GM23338 (cell line): ENCODE results near the gene CDC27.
"Not testable (repeated sequence)": the region's sequence is repeated elsewhere in the genome, so short reads cannot be mapped to it uniquely, and the experiment has no call there.

Experiments
- EZH2 ChIP-seq: fragments of 200-600 bp; sonication (generic); IDR thresholded peaks from one replicate; pipeline ENCODE4 v1.8.0; 2017; ENCODE audit warnings: antibody characterized with exemption, mild to moderate bottlenecking, low read depth; ENCODE audit not compliant: unreplicated experiment
- POLR2AphosphoS5 ChIP-seq: IDR thresholded peaks from 2 replicates; pipeline ENCODE4 v1.6.1; 2016; ENCODE audit warnings: antibody characterized with exemption, low read depth
- TF ChIP-seq, protein P1 (sequence below), 2 experiments: fragments of 200-600 bp in 1 of 2; sonication (generic) in 1 of 2; conservative IDR thresholded peaks; 2 replicates each; pipeline versions ENCODE4 v1.5.1 to v1.6.1; 2016 to 2017; ENCODE audit warnings: antibody characterized with exemption in 2 of 2, low read depth in 2 of 2, mild to moderate bottlenecking in 2 of 2, moderate library complexity in 1 of 2
- TF ChIP-seq, protein P2 (sequence below): IDR thresholded peaks from one replicate; pipeline ENCODE4 v1.6.1; 2018; ENCODE audit warnings: antibody characterized with exemption; ENCODE audit not compliant: unreplicated experiment

- TF ChIP-seq, protein P1, sequence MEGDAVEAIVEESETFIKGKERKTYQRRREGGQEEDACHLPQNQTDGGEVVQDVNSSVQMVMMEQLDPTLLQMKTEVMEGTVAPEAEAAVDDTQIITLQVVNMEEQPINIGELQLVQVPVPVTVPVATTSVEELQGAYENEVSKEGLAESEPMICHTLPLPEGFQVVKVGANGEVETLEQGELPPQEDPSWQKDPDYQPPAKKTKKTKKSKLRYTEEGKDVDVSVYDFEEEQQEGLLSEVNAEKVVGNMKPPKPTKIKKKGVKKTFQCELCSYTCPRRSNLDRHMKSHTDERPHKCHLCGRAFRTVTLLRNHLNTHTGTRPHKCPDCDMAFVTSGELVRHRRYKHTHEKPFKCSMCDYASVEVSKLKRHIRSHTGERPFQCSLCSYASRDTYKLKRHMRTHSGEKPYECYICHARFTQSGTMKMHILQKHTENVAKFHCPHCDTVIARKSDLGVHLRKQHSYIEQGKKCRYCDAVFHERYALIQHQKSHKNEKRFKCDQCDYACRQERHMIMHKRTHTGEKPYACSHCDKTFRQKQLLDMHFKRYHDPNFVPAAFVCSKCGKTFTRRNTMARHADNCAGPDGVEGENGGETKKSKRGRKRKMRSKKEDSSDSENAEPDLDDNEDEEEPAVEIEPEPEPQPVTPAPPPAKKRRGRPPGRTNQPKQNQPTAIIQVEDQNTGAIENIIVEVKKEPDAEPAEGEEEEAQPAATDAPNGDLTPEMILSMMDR (conservative IDR thresholded peaks at IDR 0.05; ENCODE audit: low read depth in 2 of 2): not testable (repeated sequence)
- TF ChIP-seq EZH2, POLR2AphosphoS5: not testable (repeated sequence)
- TF ChIP-seq, protein P2, sequence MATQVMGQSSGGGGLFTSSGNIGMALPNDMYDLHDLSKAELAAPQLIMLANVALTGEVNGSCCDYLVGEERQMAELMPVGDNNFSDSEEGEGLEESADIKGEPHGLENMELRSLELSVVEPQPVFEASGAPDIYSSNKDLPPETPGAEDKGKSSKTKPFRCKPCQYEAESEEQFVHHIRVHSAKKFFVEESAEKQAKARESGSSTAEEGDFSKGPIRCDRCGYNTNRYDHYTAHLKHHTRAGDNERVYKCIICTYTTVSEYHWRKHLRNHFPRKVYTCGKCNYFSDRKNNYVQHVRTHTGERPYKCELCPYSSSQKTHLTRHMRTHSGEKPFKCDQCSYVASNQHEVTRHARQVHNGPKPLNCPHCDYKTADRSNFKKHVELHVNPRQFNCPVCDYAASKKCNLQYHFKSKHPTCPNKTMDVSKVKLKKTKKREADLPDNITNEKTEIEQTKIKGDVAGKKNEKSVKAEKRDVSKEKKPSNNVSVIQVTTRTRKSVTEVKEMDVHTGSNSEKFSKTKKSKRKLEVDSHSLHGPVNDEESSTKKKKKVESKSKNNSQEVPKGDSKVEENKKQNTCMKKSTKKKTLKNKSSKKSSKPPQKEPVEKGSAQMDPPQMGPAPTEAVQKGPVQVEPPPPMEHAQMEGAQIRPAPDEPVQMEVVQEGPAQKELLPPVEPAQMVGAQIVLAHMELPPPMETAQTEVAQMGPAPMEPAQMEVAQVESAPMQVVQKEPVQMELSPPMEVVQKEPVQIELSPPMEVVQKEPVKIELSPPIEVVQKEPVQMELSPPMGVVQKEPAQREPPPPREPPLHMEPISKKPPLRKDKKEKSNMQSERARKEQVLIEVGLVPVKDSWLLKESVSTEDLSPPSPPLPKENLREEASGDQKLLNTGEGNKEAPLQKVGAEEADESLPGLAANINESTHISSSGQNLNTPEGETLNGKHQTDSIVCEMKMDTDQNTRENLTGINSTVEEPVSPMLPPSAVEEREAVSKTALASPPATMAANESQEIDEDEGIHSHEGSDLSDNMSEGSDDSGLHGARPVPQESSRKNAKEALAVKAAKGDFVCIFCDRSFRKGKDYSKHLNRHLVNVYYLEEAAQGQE: not testable (repeated sequence)
These were observed 27.7 kb upstream of the CDC27 start for GRCh38 chr17:47216821-47217220.
